Hepatic stellate cell (primary cell): Measurements from ENCODE around the gene CACNA2D3.

ENCODE experiments used
- DNase-seq: peaks from one replicate; pipeline ENCODE4 v3.0.0; 2011; ENCODE audit warnings: low spot score

Gene CACNA2D3

GRCh38 chr3:54127499-54128056 is 5.2 kb downstream of the CACNA2D3 start:
- no peak for DNase-seq

- no peak for DNase-seq
Observed at GRCh38 chr3:54131026-54131605, 8.8 kb downstream of the CACNA2D3 start.

GRCh38 chr3:54131890-54132289 is 9.5 kb downstream of the CACNA2D3 start:
- no peak for DNase-seq

- DNase-seq: no peak
Observed at GRCh38 chr3:54132685-54133084, 10.3 kb downstream of the CACNA2D3 start.

- no peak for DNase-seq
Observed at GRCh38 chr3:54133196-54133595, 10.8 kb downstream of the CACNA2D3 start.

- DNase-seq: no peak
Observed at GRCh38 chr3:54134155-54134554, 11.8 kb downstream of the CACNA2D3 start.

GRCh38 chr3:54134713-54135112 is 12.4 kb downstream of the CACNA2D3 start:
- no peak for DNase-seq

- no peak for DNase-seq
Observed at GRCh38 chr3:54137311-54137710, 15.0 kb downstream of the CACNA2D3 start.

GRCh38 chr3:54138937-54139547 is 16.7 kb downstream of the CACNA2D3 start:
- DNase-seq: no peak

GRCh38 chr3:54139630-54140029 is 17.3 kb downstream of the CACNA2D3 start:
- no peak for DNase-seq

- no peak for DNase-seq
Observed at GRCh38 chr3:54144284-54144683, 21.9 kb downstream of the CACNA2D3 start.

- no peak for DNase-seq
Observed at GRCh38 chr3:54146506-54147239, 24.3 kb downstream of the CACNA2D3 start.

- no peak for DNase-seq
Observed at GRCh38 chr3:54150864-54151467, 28.6 kb downstream of the CACNA2D3 start.

GRCh38 chr3:54153477-54153876 is 31.1 kb downstream of the CACNA2D3 start:
- no peak for DNase-seq

- no peak for DNase-seq
Observed at GRCh38 chr3:54157860-54158259, 35.5 kb downstream of the CACNA2D3 start.

- DNase-seq: no peak
Observed at GRCh38 chr3:54159917-54160316, 37.6 kb downstream of the CACNA2D3 start.

GRCh38 chr3:54163441-54163840 is 41.1 kb downstream of the CACNA2D3 start:
- DNase-seq: no peak

GRCh38 chr3:54164192-54164975 is 42.0 kb downstream of the CACNA2D3 start:
- DNase-seq: no peak

- DNase-seq: no peak
Observed at GRCh38 chr3:54165865-54166264, 43.5 kb downstream of the CACNA2D3 start.

- DNase-seq: no peak
Observed at GRCh38 chr3:54167999-54168398, 45.6 kb downstream of the CACNA2D3 start.

- DNase-seq: no peak
Observed at GRCh38 chr3:54168451-54168850, 46.1 kb downstream of the CACNA2D3 start.

- DNase-seq: no peak
Observed at GRCh38 chr3:54169524-54169923, 47.2 kb downstream of the CACNA2D3 start.
